Fibroblast of villous mesenchyme (primary cell): ENCODE measurements around the gene APP. TPM values are rescaled to one million over a fixed set of nuclear protein-coding genes. Genes with fewer than 3 reads are reported as not detected.
A peak's percentile ranks its signal among the peaks of the same experiment; 100 is the strongest.

Experiments
- DNase-seq: peaks from one replicate; pipeline ENCODE4 v3.0.0-alpha.2; 2010; ENCODE audit warnings: low read depth
- H3K4me3 ChIP-seq: 2 replicates; pipeline ENCODE4 v1.5.1; 2011; ENCODE audit warnings: low read depth, mild to moderate bottlenecking, low read length
- total RNA-seq: library from RNA; depleted of rRNA; stranded (reverse); fragments of >200 nt; gene quantifications from 2 replicates; pipeline ENCODE4 v1.2.3, GENCODE V29; 2012
- TF ChIP-seq, protein P1 (sequence below): IDR thresholded peaks from 2 replicates; pipeline ENCODE4 v1.5.1; 2012; ENCODE audit warnings: low read depth, mild to moderate bottlenecking, low read length; ENCODE audit not compliant: insufficient read depth

Gene APP
- total RNA-seq, 1 donor: 353 TPM

- DNase-seq: peak; percentile 26
- H3K4me3 ChIP-seq: no peak overlapping the region
- TF ChIP-seq, protein P1, sequence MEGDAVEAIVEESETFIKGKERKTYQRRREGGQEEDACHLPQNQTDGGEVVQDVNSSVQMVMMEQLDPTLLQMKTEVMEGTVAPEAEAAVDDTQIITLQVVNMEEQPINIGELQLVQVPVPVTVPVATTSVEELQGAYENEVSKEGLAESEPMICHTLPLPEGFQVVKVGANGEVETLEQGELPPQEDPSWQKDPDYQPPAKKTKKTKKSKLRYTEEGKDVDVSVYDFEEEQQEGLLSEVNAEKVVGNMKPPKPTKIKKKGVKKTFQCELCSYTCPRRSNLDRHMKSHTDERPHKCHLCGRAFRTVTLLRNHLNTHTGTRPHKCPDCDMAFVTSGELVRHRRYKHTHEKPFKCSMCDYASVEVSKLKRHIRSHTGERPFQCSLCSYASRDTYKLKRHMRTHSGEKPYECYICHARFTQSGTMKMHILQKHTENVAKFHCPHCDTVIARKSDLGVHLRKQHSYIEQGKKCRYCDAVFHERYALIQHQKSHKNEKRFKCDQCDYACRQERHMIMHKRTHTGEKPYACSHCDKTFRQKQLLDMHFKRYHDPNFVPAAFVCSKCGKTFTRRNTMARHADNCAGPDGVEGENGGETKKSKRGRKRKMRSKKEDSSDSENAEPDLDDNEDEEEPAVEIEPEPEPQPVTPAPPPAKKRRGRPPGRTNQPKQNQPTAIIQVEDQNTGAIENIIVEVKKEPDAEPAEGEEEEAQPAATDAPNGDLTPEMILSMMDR: no peak
Measured at GRCh38 chr21:25967181-25967900, 203.2 kb downstream of the APP start.

GRCh38 chr21:25965951-25966707, 204.4 kb downstream of the APP start:
- no peak overlapping the region for H3K4me3 ChIP-seq
- no peak for DNase-seq
- TF ChIP-seq, protein P1: no peak

GRCh38 chr21:25964926-25965325, 205.6 kb downstream of the APP start:
- DNase-seq: no peak
- H3K4me3 ChIP-seq: no peak overlapping the region
- TF ChIP-seq, protein P1: no peak

DNA sequence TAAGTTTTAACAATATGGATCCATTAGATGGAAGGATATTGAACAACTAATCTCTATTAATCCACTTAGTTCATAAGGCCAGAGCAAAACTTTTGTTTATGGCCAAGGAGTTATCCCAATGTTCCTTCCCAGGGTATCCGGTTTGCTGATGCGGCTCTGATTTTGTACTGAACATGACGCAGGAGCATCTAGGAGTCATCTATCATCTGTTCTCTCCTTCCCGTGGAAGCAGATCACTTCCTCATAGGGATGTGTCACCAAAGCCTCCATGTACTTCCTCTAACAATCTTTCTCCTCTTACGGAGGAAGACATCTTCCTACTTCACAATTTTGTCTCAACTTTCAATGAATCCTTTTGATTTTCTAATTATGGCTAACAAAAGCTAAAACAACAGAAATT, 206.6 kb downstream of the APP start:
- no peak overlapping the region for H3K4me3 ChIP-seq
- DNase-seq: no peak
- TF ChIP-seq, protein P1: no peak

DNA sequence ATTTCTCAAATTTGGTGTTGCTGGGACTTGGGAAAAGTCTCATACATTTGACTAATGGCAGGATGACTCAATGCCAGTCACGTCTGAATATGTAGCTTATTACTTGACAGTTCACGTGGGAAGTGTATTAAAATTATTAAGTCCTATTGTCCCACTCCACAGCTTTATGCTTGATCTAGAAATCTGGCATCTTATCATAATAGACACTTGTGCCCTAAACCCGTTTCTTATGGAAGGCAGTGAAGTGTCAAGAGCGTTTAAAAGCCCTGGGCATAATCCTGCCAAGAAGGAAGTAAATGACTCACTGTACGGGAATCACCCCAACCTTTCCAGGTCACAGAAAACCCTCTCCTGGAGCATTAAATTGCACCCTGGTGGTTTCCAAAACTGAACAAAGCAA, 207.4 kb downstream of the APP start:
- no peak for DNase-seq
- H3K4me3 ChIP-seq: no peak overlapping the region
- TF ChIP-seq, protein P1: no peak

DNA sequence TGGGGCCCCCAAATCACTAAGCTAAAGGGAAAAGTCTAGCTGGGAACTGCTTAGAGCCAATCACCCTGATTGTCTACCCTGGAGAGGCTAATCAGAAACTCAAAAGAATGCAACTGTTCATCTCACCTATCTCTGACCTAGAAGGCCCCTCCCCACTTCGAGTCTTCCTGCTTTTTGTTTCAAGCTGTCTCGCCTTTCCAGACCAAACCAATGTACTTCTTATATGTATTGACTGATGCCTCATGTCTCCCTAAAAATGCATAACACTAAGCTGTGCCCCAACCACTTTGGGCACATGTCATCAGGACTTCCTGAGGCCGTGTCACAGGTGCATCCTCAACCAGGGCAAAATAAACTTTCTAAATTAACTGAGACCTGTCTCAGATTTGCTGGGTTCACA, 209.5 kb downstream of the APP start:
- H3K4me3 ChIP-seq: no peak overlapping the region
- TF ChIP-seq, protein P1: no peak
- DNase-seq: no peak
